ENCODE measurements around the gene TXNRD1.
A peak's percentile ranks its signal among the peaks of the same experiment; 100 is the strongest.

TXNRD1 gene

GRCh38 chr12:104285740-104286515 is 70.3 kb downstream of the TXNRD1 start:
- peak; percentile 44 to 72 (median 60) for DNase-seq

GRCh38 chr12:104286516-104287482 is 71.2 kb downstream of the TXNRD1 start:
- DNase-seq = peak; percentile 97 to 99 (median 98)

- DNase-seq = peak; percentile 95 to 97 (median 95)
Observed at GRCh38 chr12:104288635-104289274, 73.2 kb downstream of the TXNRD1 start.

- no peak for DNase-seq
Observed at GRCh38 chr12:104290320-104290719, 74.7 kb downstream of the TXNRD1 start.

GRCh38 chr12:104290855-104291254 is 75.3 kb downstream of the TXNRD1 start:
- DNase-seq = no peak

GRCh38 chr12:104291867-104292524 is 76.4 kb downstream of the TXNRD1 start:
- peak in 1 of 3 experiments; percentile 24 for DNase-seq

- DNase-seq = no peak
Observed at GRCh38 chr12:104292872-104293794, 77.6 kb downstream of the TXNRD1 start.

- DNase-seq = peak in 1 of 3 experiments; percentile 17
Observed at GRCh38 chr12:104294158-104294859, 78.7 kb downstream of the TXNRD1 start.

GRCh38 chr12:104294927-104295668 is 79.5 kb downstream of the TXNRD1 start:
- DNase-seq = no peak

GRCh38 chr12:104295954-104296353 is 80.4 kb downstream of the TXNRD1 start:
- no peak for DNase-seq

GRCh38 chr12:104296718-104297117 is 81.1 kb downstream of the TXNRD1 start:
- DNase-seq = no peak

GRCh38 chr12:104297477-104298113 is 82.0 kb downstream of the TXNRD1 start:
- DNase-seq = no peak

- DNase-seq = no peak
Observed at GRCh38 chr12:104299842-104300481, 84.4 kb downstream of the TXNRD1 start.

GRCh38 chr12:104303538-104304151 is 88.1 kb downstream of the TXNRD1 start, which contains the start of gene EID3:
EID3 (plus strand) TSS chr12:104303739; CDS start chr12:104303935, 196 bp downstream.
- no peak for DNase-seq

GRCh38 chr12:104304261-104305009 is 88.9 kb downstream of the TXNRD1 start:
- DNase-seq = no peak

GRCh38 chr12:104305349-104305748 is 89.8 kb downstream of the TXNRD1 start:
- no peak for DNase-seq

- DNase-seq = no peak
Observed at GRCh38 chr12:104306376-104306775, 90.8 kb downstream of the TXNRD1 start.

All from NCI-H1417 (cell line).